GM19193 (cell line): ENCODE results near the gene CADPS2.

ENCODE experiments used
- POLR2A ChIP-seq: IDR thresholded peaks from 4 replicates; pipeline ENCODE4 v1.6.1; 2011; ENCODE audit not compliant: insufficient read depth, insufficient read length; ENCODE audit errors: extremely low read depth

Gene CADPS2

GRCh38 chr7:122354656-122355055, 531.6 kb downstream of the CADPS2 start:
- TF ChIP-seq POLR2A, result no peak

- no peak for TF ChIP-seq POLR2A
These were observed 533.8 kb downstream of the CADPS2 start for GRCh38 chr7:122352454-122352853.

GRCh38 chr7:122350701-122351100, 535.6 kb downstream of the CADPS2 start:
- no peak for TF ChIP-seq POLR2A

GRCh38 chr7:122344303-122344620, 542.0 kb downstream of the CADPS2 start:
- TF ChIP-seq POLR2A, result no peak

- no peak for TF ChIP-seq POLR2A
These were observed 542.5 kb downstream of the CADPS2 start for GRCh38 chr7:122343601-122344302.

GRCh38 chr7:122340427-122340826, 545.8 kb downstream of the CADPS2 start:
- no peak for TF ChIP-seq POLR2A

- TF ChIP-seq POLR2A, result no peak
These were observed 546.9 kb downstream of the CADPS2 start for GRCh38 chr7:122339145-122339904.

GRCh38 chr7:122337011-122337410, 549.2 kb downstream of the CADPS2 start:
- TF ChIP-seq POLR2A, result no peak

- no peak for TF ChIP-seq POLR2A
These were observed 557.0 kb downstream of the CADPS2 start for GRCh38 chr7:122329145-122329802.

GRCh38 chr7:122327969-122328368, 558.3 kb downstream of the CADPS2 start:
- no peak for TF ChIP-seq POLR2A

GRCh38 chr7:122316467-122317388, 569.5 kb downstream of the CADPS2 start:
- TF ChIP-seq POLR2A, result no peak

GRCh38 chr7:122315507-122316466, 570.5 kb downstream of the CADPS2 start:
- no peak for TF ChIP-seq POLR2A

- no peak for TF ChIP-seq POLR2A
These were observed 572.0 kb downstream of the CADPS2 start for GRCh38 chr7:122314284-122314683.

GRCh38 chr7:122312789-122313188, 573.5 kb downstream of the CADPS2 start:
- TF ChIP-seq POLR2A, result no peak

- TF ChIP-seq POLR2A, result no peak
These were observed 574.4 kb downstream of the CADPS2 start for GRCh38 chr7:122311734-122312450.
